GM12892 (cell line): ENCODE results near the gene SORCS2.

ENCODE experiments used
- DNase-seq: peaks from one replicate; pipeline ENCODE4 v3.0.0; 2011; ENCODE audit not compliant: insufficient read length
- FAIRE-seq: peaks from 2 replicates; lab custom pipeline; 2011; peaks lifted over from hg19 to GRCh38; lab: Jason Lieb, UNC
- POLR2A ChIP-seq: IDR thresholded peaks from 2 replicates; pipeline ENCODE4 v1.6.1; 2011; ENCODE audit warnings: low read depth, low read length, control low read depth
- POLR2AphosphoS5 ChIP-seq: IDR thresholded peaks from 2 replicates; pipeline ENCODE4 v1.6.1; 2011; ENCODE audit warnings: low read depth, low read length, control low read depth
- TAF1 ChIP-seq: IDR thresholded peaks from 2 replicates; pipeline ENCODE4 v1.6.1; 2011; ENCODE audit warnings: low read depth, mild to moderate bottlenecking, control low read depth, low read length, borderline replicate concordance

The SORCS2 gene

DNA sequence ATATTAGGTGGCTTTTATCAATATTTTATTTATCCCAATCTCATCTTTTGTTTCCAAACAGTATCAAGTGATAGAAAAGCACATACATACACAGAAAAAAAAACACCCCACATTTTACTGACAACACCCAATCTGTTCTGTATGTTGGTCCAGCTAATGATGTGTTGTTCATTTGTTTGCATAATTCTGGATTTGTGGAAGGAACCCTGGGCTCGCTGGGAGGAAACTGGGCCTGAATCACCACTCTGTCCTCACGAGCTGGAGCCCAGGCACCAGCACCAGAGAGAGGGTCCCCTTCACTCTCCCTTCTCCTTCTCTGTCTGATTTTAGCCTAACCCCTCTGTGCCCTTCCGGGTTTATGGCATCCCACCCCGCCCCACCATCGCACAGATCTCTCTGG lies 162.6 kb downstream of the SORCS2 start:
- DNase-seq = no peak
- FAIRE-seq = no peak
- no peak for TF ChIP-seq POLR2AphosphoS5
- TF ChIP-seq POLR2A = no peak
- no peak for TF ChIP-seq TAF1

DNA sequence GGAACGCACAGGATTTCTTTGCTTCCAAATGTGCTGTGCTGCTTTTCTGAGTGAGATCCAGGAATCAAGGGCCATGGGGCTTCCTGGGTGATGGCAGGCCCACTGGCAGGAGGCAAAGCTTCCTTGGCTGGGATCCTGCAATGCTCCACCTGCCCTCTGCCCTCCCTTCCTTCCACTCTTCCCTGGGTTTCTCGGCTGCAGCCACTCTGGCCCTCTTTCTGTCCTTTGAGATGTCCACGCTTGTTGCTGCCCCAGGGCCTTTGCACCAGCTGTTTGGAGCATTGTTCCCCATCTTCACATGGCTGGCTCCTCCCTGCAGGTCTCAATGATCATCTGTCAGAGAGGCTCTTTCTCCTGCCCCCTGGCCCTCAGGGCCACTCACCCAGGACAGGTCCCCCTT lies 163.5 kb downstream of the SORCS2 start:
- DNase-seq = no peak
- no peak for FAIRE-seq
- no peak for TF ChIP-seq TAF1
- no peak for TF ChIP-seq POLR2A
- TF ChIP-seq POLR2AphosphoS5 = no peak

DNA sequence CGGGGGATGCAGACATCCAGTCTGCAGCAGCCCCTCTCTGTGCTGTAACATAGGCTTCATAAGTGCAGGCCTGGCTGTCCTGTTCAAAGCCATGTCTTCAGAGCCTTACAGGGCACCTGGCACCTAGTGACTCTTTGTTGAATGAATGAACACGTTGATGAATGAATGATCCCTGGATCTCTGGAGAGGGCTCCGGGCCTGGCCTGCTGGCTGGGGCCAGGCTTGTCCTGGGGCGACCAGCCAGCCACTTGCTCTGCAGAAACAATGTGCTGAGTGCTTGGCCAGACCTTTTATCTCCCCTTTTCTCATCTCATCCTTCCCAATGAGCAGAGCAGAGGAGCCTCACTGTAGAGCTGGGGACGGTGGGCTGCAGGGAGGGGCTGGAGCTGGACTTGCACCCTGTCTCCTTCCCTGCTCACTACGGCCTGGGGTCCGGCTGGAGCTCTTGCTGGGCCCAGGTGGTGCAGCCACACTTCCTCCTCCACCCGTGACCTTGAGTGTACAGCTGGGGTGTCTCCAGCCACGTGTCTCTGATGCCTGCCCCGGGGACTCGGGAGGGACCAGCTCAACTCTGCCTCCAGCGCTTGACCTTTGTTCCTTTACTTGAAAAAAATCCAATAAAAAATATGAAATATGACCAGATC lies 164.5 kb downstream of the SORCS2 start:
- TF ChIP-seq POLR2AphosphoS5 (no peak), TAF1 (no peak), POLR2A (no peak)
- no peak for FAIRE-seq

DNA sequence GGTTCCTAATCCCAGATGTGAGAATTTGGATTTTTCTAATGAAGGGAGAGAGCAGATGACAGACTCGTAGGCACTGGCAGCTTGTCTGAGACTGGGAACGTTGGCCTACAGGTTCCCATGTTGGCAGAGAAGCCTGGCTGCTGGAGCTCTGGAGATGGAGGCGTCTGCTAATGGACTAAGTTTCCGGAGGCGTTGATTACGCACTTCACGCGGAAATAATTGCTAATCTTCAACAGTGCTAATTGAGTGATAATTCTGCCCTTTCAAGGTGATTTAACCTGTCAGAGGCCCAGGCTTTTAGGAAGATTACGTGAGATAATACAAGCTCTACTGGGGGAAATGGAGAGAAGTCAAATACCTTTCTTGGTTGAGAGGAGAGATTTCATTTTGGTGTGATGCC lies 165.0 kb downstream of the SORCS2 start:
- DNase-seq = no peak
- TF ChIP-seq POLR2AphosphoS5 = no peak
- no peak for TF ChIP-seq TAF1
- no peak for FAIRE-seq

More for the DNA sequence above, 164.5 kb downstream of the SORCS2 start:
- DNase-seq = no peak

DNA sequence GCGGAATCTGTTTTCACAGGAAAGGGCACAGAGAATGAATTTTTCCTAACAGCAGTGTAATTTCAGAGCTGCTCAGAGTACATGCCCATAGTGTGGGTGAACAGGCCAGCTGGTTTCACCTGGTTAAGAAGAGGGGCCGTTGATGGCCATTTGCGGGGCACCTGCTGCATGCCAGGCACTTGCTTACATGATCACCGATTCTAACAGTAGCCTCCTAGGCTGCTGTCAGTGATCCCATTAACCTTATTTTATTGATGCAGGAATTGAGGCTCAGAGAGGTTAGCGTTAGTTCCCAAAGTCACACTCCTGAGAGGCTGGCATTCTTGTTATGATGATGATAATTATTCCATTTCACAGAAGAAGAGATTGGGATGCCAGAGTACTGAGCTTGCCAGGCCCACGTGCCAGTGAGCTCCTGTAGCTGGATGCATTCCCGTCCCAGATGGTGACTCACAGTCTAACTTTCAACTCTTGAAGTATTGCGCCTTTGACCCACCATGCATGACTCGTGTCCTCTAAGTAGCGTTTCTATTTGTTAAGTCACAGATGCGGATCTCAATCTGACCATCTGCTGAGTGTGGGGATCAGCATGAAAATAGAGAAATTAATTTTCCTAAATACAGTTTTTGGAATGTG lies 165.9 kb downstream of the SORCS2 start:
- FAIRE-seq (no peak), DNase-seq (no peak)

DNA sequence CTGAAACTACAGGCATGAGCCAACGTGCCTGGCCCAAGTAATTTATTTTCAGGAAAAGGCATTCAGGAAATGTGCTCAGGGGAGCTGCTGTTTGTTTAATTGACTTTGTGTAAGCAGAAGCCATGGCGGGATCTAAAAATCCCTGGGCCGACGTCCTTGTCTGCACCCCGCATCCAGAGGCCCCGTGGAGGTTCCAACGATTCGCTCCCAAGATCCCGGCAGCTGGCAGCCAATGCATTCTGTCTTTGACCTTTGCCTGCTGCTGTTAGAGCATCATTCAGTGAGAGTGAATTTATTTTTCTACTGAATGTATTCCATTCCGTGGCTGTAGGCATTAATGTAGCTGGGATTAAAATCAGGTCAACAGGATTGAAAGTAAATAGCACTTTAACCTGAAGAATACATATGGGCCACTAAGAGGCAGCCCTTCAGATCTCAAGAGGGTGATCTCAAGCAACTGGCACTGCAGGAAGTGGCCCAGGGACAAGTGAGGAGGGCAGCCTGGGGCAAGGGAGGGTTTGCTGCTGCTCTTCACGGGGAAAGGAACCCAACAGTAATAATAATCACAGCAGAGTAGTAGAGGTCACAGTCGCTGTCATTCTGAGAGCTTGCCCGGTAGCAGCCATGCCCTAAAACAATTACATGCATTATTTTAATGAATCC lies 167.2 kb downstream of the SORCS2 start:
- no peak for DNase-seq
- FAIRE-seq = no peak

More for the DNA sequence above, 165.9 kb downstream of the SORCS2 start:
- TF ChIP-seq POLR2AphosphoS5 = no peak
- TF ChIP-seq POLR2A = no peak
- no peak for TF ChIP-seq TAF1

DNA sequence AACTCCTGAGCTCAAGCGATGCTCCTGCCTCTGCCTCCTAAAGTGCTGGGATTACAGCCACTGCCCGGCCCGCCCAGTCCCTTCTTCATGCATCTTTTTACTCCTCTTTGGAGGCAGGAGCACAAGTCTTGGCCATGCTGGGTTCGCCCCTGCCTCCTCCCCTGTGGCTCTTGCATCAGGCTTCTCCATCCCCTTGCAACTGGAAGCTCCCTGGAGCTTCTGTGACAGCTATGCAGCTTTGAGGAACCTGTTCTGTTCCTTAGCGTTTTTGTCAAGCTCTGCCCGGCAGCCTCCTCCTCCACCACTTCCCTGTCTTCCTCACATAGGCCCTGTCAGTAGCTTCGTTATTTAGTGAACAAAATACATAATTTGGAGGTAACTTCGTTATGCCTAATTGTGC lies 168.5 kb downstream of the SORCS2 start:
- DNase-seq = no peak
- TF ChIP-seq TAF1 = no peak
- TF ChIP-seq POLR2AphosphoS5 = no peak
- no peak for TF ChIP-seq POLR2A
- no peak for FAIRE-seq

More for the DNA sequence above, 167.2 kb downstream of the SORCS2 start:
- TF ChIP-seq TAF1 (no peak), POLR2AphosphoS5 (no peak), POLR2A (no peak)

DNA sequence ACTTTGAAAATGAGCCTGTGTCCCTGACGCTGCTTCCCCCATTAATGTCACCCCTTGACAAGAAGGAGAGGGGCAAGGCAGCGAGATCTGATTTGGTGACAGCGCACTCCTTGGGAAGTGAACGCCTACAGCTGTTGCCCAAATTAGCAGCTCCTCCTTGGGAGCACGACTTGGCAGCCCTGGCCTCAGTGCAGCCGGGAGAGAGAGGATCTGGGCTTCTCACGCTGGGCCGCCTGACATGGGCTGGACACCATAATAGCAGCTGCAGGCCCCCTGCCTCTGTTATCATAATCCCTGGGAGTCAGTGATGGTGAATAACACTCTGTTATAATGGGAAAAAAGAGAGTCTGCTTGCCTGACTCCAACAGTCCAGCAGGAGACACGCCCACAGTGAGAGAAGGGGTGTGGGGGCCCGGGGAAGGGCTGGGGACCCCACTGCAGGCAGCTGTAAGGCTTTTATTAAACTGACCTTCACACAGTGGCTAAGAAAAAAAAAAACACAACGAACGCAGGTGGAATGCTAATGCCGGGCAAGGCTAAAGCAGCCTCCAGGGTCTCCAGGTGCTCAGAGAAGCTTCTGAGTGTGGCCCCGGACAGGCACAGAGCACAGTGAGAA lies 169.1 kb downstream of the SORCS2 start:
- FAIRE-seq (no peak), DNase-seq (no peak)
- TF ChIP-seq POLR2AphosphoS5 = no peak
- TF ChIP-seq POLR2A = no peak
- TF ChIP-seq TAF1 = no peak

DNA sequence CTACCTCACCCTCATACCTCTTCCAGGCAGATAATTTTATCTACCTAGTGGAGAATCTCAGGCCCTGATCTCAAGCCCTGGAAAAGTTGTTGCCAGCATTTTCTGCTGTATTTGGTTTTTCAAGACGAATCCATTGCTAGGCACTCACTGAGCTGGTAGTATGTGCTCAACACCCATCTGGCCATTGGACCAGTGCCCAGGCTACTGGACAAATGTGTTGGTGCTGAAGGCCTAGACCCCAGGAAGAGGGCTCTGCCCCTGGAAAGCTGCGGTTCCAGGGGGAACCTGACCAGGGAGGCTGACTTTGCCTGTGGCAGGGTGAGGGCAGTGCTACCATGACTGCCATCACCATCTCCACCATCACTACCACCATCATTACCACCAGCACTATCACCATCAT lies 170.0 kb downstream of the SORCS2 start:
- TF ChIP-seq TAF1 = no peak
- no peak for TF ChIP-seq POLR2A
- TF ChIP-seq POLR2AphosphoS5 = no peak
- DNase-seq (no peak), FAIRE-seq (no peak)

DNA sequence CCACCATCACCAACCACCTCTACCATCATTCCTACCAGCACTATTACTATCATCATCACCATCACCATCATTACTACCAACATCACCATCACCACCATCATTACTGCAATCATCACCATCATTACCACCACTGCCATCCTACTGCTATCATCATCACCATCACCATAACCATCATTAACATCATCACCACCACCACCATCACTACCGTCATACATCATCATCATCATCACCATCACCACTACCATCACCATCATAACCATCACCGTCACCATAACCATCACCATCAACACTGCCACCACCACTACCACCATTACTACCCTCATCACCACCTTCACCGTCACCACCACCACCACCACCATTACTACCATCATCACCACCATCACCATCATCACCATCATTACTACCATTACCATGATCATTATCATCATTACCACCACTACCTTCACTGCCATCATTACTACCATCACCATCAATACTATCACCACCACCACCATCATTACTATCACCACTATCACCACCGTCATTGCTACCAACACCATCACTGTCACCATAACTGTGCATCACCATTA lies 170.6 kb downstream of the SORCS2 start:
- no peak for FAIRE-seq
- TF ChIP-seq POLR2A = no peak
- TF ChIP-seq TAF1 = no peak
- DNase-seq = no peak

DNA sequence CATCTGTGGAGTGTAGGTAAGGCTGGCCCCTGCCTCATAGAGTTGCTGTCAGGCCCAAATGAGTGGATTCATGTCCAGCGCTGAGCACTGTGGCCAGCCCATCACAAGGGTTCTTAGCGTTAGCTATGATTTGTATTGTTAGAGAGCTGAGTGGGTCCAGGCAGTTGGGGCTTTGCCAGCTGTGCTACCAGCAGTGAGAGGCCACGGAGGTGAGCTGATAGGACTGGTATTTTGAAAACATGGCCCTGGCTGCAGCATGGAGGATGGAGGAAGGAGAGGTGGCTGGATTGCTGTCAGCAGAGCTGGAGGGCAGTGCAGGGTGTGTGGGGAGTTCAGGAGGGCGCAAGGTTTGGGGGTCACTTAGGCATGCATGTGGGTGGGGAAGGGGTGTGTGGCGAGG lies 172.6 kb downstream of the SORCS2 start:
- DNase-seq (no peak), FAIRE-seq (no peak)
- TF ChIP-seq POLR2AphosphoS5 (no peak), TAF1 (no peak), POLR2A (no peak)
